Fibroblast of pulmonary artery (primary cell): ENCODE data around the gene SLC9A9.
A peak's percentile ranks its signal among the peaks of the same experiment; 100 is the strongest.

Source experiments
- DNase-seq: peaks from one replicate; pipeline ENCODE4 v3.0.0-alpha.2; 2010; ENCODE audit warnings: low read depth
- H3K4me3 ChIP-seq: replicated peaks from 2 replicates; pipeline ENCODE4 v1.5.1; 2011; ENCODE audit warnings: low read depth, mild to moderate bottlenecking, control low read depth, low read length, moderate library complexity
- TF ChIP-seq, protein P1 (sequence below): IDR thresholded peaks from 2 replicates; pipeline ENCODE4 v1.5.1; 2011; ENCODE audit warnings: mild to moderate bottlenecking, control low read depth, low read length, inconsistent platforms; ENCODE audit errors: missing control alignments

Gene SLC9A9

DNA sequence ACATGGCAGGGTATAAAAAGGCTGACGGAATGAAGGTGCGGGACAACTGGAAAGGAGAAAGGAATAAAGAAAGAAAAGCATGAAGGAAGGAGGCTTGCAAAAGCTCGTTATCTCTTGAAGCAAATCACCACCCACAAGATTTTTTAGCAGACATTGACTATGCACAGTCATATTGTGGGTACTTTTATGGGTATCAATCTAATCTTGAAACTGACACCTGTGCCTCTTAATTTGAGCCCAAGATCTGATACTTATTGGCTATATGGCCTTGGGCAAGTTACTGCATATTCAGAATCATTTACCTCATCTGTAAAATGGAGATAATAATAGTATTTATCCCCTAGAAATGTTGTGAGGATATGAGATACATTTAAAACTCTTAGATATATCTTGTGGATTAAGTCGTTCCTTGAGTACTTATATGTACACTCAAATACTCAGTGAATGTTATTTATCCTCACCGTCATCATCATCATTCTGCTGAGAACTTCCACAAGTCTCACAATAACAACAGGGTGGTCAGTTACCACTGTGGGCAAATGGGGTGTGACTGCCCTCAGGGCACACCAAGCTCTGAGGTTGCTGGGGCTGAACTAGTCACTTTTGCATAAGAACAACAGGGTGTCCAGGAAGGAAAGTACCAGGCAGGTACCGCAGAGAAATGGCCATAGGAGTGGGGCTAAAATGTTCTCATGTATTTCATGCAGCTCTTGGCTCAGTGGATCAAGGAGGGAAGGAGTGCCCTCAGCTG is 266.1 kb downstream of the SLC9A9 start:
- DNase-seq: no peak
- H3K4me3 ChIP-seq: no peak overlapping the region
- TF ChIP-seq, protein P1, sequence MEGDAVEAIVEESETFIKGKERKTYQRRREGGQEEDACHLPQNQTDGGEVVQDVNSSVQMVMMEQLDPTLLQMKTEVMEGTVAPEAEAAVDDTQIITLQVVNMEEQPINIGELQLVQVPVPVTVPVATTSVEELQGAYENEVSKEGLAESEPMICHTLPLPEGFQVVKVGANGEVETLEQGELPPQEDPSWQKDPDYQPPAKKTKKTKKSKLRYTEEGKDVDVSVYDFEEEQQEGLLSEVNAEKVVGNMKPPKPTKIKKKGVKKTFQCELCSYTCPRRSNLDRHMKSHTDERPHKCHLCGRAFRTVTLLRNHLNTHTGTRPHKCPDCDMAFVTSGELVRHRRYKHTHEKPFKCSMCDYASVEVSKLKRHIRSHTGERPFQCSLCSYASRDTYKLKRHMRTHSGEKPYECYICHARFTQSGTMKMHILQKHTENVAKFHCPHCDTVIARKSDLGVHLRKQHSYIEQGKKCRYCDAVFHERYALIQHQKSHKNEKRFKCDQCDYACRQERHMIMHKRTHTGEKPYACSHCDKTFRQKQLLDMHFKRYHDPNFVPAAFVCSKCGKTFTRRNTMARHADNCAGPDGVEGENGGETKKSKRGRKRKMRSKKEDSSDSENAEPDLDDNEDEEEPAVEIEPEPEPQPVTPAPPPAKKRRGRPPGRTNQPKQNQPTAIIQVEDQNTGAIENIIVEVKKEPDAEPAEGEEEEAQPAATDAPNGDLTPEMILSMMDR: no peak

DNA sequence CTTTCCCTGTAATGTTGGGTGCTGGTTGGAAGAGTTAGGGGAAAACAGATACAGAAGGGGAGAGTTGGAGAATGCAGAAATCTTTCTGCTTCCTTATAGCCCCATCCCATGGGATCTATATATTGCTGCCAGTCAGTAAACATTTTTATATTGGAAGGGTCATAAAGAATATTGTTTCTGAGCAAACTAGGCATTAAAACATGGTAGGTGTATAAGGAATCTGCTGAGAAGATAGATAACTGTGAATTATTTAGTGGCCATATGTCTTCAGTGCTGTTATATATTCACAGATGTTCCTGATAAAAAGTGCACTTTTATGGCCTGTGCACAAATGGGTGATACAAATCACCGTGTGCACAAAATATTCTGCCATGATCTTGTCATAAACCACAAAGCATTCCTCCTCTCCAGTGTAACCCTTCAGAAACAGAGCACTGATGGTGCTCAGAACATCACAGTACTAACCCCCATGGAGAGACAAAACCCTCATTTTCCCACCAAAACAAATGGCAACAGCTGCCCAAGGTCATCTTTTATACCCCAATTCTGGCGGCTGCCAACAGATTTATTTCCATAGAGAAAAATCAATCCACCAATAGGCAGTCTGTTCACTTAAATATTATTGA is 269.3 kb downstream of the SLC9A9 start:
- no peak overlapping the region for H3K4me3 ChIP-seq
- DNase-seq: no peak
- TF ChIP-seq, protein P1: no peak

DNA sequence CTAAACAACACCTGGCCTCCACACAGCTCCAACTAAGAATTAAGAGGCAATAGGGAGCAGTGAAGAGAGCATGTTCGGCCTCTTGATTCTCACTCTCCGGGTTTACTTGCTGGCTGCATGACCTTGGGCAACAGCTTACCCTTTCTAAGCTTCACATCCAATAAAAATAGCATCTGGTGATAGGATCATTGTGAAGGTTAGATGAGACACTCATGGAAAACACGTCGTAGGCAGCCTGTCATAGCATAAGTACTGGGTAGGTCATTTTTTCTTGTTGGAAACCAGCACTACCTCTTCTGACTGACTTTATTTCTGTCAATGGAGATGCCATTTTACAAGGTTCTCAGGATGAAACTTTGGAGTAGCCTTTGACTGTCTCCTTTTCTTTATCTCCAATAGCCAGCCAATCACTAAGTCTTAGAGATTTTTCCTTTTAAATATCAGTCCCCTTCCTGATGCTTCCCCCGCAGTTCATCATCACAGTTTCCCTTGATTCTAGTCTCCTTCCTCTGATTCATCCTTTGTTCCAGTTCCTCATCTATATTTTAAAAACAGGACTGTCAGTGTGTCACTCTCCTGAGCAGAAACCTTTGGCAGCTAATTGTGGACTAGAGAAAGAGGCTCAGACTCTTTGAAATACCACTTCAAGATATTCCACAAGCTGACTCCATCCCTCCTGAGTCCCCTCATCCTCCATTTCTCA is 271.5 kb downstream of the SLC9A9 start:
- TF ChIP-seq, protein P1: no peak
- no peak overlapping the region for H3K4me3 ChIP-seq

DNA sequence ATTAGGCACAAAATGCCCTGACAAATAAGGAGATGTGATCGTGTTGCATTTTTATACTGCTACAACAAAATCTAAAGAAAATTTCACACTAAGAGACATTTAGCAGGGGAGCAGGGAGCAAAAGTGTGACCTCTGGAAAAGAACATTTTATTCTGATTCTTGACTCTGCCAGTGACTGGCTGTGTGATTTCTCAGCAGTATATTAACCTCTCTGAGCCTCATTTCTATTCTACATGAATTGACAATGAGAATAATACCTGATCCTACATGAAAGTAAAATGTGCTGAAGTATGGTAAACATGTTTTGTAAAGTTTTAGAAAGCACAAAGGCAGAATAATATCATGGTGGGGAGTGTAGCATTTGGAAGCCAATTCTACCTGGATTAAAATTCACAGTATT is 273.3 kb downstream of the SLC9A9 start:
- no peak overlapping the region for H3K4me3 ChIP-seq
- TF ChIP-seq, protein P1: no peak
- no peak for DNase-seq

More for the DNA sequence above, 271.5 kb downstream of the SLC9A9 start:
- DNase-seq: no peak

DNA sequence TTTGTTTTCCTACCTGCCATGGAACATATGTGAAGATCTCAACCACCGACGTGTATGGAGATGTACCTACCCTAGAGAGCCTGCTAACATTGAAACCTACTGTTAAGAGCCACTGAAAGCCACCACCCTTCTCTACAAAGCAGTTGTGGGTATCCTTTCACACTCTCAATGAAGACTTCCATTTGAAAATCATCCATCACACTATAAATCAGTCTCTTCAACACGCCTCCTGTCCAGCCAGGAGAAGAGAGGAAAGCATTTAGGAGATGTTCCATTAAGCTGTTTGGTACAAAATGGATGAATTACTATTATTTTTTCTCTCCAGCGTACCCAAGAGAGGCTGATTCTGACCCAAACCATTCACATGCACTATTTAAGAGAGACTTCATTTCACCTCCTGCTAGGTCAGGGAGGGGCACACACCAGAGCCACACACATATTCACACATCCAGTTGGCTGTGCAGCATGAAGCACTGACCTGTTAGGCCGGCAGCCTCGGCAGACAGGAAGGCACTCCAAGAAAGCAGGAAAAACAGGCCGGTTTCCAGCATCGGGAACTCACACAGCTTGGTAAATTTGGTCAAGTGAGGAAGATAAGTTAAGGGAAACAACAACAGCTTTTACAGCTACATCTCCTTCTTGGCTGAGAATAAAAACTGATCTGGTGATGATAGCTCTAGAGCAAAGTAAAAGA is 274.5 kb downstream of the SLC9A9 start:
- TF ChIP-seq, protein P1: no peak
- H3K4me3 ChIP-seq: no peak overlapping the region
- no peak for DNase-seq

DNA sequence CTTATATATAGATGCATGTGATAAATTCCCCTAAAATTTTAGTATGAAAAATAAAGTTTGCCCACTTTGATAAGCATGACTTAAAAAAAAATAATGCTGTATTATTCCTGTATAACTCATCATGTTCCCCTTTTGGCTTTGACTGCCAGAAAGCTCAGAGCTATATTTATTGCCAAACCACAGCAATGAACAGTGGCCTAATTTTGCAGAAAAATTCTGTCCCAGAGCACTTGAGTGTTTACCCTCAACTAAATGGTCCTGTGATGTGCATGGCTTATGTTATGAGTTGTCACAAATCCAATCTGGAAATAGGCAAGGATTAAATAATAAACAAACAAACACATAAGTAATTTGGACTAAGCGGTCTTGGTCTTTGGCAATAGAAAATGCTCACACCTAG is 276.7 kb downstream of the SLC9A9 start:
- TF ChIP-seq, protein P1: no peak
- peak; percentile 14 for DNase-seq
- H3K4me3 ChIP-seq: no peak overlapping the region
